Measurements from ENCODE around the gene PP2D1.
"Not testable (repeated sequence)": the region's sequence is repeated elsewhere in the genome, so short reads cannot be mapped to it uniquely, and the experiment has no call there.

PP2D1 gene, protein sequence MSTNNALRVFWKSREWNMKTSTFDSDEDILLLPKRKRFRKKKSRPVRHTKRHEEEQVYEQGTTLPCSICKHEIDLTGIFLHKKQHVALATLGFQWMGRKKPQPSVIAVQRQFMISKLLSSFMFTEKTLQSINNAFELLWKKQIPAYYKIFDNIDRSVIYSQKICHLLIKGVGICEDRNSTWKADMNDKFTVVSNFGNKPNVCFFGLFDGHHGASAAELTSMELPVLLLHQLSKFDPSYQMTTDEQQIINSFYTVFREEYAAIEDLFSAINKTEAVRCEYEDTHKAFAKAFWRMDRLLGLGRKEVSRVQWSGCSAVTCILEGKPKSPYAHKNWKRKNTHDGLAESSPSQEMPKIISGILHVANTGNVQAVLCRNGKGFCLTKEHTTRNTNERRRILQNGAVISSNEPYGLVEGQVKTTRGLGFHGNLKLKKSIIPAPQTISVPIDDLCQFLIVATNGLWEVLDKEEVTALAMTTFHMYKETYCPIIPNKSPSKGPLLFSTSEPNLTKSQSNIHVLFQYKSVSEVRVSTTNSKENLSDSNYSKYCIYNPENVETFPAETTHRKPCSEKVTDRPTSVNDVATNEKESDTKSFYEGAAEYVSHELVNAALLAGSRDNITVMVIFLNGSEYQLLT

DNA sequence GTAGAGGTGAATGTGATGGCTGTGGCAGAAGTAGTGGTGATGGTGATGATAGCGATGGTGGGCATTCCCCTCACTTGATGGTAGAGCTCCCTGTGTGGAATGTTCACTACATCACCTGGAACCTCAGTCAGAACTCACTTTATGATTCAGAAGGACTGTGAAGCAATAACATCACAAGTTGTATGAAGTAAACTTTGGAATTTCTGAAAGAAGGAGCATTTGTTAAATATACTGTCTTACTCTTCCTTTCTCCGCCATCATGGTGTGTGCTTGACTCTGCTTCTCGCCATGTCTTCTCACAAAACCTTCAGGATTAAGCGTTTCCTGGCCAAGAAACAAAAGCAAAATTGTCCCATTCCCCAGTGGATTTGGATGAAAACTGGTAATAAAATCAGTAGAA is at the start of gene PP2D1:
TSS of gene PP2D1 (minus strand) at position 101 of the 400 bp plus-strand sequence. CDS start 192 bp downstream, outside the sequence.
- in situ Hi-C loops (cut with MboI; ENCODE audit: low sequenced_read_pairs) = no loop called here

DNA sequence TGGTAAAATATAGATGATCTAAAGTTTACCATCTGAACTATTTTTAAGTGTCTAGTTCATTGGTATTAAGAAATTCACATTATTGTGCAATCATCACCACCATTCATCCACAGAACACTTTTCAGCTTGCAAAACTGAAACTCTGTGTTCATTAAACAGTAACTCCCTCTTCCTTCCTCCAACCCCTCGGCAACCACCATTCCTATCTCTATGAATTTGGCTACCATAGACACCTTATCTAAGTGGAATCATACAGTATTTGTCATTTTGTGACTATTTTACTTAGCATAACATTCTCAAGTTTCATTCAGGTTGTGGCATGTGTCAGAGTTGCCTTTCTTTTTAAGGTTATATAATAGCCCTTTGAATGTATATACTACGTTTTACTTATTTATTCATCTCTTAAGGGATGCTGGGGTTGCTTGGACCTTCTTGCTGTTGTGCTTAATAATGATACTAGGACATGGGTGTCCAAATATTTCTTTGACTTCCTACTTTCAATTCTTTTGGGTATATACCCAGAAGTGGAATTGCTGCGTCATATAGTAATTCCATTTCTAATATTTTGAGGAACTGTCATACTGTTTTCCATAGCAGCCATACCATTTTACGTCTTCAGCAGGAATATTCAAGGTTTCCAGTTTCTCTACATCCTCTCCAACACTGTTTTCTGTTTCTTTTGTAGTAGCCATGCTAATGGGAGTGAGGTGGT is 49.1 kb upstream of the PP2D1 start:
- in situ Hi-C loops (cut with MboI; ENCODE audit: low sequenced_read_pairs) = no loop called here

DNA sequence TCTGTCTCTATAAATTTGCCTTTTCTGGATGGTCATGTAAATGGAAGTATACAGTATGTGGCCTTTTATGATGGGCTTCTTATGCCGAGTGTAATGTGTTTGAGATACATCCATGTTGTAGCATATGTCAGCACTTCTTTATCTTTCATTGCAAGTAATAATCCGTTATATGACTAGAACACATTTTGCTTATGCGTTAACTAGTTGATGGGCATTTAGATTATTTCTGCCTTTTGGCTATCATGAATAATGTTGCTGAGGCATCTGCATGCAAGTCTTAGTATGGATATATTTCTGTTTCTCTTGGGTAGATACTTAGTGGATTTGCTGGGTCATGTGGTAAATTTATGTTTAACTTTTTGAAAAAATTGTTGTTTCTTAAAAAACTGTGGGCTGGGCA is 47.9 kb upstream of the PP2D1 start:
- in situ Hi-C loops (cut with MboI; ENCODE audit: low sequenced_read_pairs) = no loop called here

DNA sequence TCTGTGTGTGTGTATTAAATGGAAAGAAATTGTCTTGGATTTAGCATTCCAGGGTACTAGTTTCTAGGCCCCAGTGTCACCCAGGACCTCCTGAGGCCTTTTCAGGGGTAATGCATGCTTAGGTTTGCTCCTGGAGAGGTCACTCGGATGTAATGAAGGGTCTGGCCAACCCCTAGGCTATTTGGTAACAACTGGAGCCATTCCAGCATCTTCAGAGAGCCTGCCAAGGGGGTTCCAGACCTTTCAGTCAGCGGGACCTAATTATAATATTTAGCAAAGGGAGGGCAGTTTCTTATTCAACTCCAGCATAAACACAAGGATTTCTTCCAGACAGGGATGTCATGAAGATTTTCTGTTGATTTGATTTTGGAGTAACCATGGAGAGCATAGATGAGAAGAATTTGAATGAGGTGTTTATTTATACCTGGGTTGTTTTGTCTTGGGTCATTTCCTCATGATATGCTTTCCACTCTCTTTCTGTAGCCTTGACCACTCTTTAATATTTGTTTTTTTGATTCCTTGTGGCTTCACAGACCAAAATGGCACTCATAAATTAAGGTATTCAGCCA is 45.6 kb upstream of the PP2D1 start:
- in situ Hi-C loops (cut with MboI; ENCODE audit: low sequenced_read_pairs) = no loop called here

DNA sequence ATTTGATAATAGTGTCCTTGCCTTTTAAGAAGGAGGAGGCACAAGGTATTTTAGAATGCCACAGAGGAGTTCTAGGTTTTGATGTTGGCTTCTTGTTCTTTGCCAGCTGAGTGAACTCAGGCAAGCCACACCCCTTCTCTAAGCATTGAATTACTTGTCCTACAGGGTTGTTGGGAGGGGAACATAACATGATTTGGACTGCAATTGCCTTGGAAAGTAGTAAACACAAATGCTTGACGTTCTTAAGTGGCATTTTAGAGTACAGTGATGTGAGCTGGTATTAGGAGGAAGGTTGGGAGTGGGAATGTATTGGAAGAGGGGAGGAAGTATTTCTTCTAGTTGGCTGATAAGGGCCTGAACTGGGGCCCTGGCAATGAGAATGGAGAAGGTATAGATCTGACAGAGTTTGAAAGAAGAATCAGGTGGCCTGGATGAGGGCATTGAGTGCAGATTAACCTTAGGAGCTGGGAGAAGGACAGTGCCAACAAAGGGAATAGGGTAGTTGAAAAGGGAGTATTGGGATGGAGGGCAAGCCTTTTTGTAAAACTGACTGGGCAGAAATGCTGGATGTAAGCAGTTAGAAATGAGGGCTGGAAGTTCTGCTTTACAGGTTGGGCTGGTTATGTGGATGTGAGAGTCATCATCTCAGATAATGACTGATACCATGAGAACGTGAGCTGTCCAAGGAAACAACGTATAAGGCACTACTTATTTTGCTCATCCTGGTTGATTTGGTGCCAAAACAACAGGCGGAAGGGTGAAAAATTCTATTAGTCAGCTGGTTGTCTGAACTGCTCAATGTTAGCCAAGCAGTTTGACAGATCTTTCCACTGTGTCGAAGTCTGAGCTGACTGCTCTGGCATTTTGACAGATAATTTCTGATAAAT is 44.9 kb upstream of the PP2D1 start:
- in situ Hi-C loops (cut with MboI; ENCODE audit: low sequenced_read_pairs) = no loop called here

DNA sequence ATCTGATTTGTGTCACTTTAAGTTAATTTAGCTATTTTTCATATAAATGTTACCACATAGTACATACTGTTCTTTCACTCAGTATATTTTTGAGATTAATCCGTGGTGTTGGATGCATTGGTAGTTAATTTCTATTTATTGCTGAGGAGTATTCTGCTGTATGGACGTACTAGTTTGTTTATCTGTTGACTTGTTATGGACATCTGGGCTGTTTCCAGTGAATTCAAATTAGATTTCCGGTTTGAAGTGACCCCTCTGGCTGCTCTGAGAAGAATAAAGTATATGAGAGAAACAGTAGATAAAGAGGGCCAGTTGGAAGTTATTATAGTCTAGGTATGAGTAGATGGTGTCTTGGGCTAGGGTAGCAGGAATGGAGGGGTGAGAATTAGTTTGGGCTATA is 43.8 kb upstream of the PP2D1 start:
- in situ Hi-C loops (cut with MboI; ENCODE audit: low sequenced_read_pairs) = no loop called here

DNA sequence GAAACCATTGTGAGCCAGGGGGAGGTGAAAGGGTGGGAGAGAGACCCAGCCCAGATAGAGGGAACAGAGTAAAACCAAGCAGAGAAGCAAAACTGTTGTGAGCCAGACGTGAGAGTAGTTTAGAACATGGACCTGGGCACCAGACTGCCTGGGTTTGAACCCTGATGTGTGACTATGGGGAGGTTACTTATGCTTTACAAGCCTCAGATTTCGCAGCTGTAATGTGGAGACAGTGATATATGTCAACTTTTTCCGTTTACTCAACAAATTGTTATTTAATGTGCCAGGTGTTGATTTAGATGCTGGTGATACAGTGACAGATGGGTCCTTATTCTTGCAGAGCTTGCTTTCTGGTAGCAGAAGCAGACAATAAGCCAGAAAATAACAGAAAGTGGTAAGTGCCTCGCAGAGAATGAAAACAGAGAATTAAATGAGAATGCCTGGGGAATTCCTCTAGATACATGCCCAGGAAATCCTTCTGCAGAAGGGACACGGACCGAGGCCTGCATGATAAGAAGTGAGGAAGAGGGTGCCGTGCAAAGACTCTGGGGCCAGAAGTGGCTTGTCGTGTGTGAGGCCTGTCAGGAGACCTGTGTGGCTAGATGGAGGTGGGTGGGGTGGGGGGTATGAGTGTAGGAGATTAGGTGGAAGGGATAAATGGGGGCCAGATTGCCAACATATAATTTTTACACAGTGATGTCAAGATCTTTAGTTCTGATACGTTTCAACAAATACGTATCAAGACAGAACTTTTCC is 43.1 kb upstream of the PP2D1 start:
- in situ Hi-C loops (cut with MboI; ENCODE audit: low sequenced_read_pairs) = no loop called here

DNA sequence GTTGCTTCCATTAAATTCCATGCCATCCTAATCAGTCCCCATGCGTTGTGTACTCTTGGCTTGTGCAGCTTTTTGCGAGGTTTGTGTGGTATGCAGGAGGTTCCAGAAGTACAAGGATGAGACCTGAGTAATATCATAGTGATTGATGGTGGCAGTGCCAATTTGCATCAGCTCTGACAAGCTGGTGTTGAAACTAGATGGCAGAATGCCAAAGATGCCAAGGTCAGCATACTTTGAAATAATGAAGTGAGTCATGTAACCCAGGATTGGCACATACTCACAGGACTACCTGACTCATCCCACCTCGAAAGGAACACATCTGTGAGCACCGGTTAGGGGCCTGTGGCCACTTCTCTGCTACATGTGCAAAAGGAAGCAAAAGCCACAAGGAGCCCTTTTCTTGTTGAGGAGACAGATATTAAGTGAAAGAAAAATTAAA is 42.5 kb upstream of the PP2D1 start:
- in situ Hi-C loops (cut with MboI; ENCODE audit: low sequenced_read_pairs) = no loop called here

DNA sequence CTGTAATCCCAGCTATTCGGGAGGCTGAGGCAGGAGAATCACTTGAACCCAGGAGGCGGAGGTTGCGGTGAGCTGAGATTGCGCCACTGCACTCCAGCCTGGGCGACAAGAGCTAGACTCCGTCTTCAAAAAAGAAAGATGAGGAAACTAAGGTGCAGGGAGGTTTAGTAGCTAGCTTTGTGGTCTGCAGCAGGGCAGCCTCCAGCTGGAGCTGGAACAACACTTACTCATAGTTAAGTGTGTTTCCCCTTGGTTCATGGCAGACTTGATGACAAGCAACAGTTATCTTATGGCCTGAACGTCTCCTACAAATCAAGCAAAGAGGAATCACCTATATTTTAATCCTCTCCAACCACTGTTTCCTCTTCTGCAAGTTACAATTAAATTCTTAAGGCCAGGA is 40.8 kb upstream of the PP2D1 start:
- in situ Hi-C loops (cut with MboI; ENCODE audit: low sequenced_read_pairs) = no loop called here

DNA sequence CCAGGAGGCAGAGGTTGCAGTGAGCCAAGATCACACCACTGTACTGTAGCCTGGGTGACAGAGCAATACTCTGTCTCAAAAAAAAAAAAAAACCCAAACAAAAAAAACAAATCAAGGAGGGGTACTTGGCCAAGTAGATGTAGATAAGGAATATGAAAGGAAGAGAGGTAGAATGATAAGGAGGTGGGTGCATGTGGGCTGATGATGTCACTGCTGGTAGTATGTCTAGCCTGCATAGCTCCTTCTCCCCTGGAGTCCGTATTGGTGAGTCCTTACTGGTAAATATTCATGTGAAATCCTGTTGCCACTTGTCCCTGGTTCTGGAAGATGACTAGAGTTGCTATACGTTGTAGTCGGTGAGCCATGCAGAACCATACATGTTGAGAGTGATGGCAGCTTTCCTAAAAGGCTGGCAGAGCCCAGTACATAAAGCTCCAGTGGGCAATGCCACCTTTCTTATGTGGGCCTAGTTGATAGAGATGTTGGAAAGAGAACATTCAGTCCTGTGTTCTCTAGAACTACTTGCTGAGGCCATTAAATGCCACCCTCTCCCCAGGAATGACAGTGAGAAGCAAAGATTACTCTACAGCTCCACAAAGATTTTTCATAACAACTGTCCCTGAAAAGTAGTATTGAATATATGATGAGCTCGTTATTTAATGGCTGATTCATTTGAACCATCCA is 39.2 kb upstream of the PP2D1 start:
- in situ Hi-C loops (cut with MboI; ENCODE audit: low sequenced_read_pairs) = no loop called here

DNA sequence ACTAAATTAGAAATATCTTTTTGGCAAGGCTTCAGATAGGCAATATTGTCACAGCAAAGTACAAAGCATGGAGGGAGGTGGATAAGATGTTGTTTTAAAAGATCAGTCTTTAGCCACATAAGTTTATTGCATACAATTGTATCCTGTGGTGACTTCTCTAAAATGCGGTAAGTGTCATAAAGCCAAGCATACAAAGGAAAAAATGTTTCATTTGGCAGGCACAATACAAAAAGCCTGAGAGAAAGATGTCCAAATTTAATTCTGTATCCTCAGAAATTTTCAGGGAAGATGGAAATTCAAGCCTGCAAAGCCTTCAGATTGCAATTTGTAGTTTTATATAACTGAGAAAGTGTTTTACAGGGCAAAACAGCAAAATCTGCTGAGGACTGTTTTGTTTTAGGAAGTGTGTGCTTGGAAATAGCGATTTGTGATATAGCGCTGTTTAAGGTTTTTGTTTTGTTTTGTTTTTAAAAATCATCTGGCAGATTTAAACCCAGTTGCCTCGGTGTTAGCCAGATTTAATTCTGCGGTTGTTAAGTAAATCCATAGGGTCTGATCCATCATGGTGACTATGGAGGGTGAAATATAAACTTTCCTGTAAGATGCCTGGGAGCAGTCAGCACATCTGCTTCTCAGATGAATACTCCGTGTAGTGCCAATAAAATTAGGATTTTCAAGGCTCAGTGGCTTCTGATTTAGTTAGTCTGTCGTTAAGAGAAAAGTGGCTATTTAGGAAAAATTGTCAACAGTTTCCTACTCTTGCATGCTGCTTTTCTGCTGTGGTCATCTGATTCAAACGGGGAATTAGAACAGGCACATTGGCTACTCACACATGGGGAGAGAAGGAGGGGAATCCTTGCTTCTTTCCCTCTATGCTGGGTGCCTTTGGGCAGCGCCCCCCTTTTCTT is 36.2 kb upstream of the PP2D1 start:
- in situ Hi-C loops (cut with MboI; ENCODE audit: low sequenced_read_pairs) = no loop called here

DNA sequence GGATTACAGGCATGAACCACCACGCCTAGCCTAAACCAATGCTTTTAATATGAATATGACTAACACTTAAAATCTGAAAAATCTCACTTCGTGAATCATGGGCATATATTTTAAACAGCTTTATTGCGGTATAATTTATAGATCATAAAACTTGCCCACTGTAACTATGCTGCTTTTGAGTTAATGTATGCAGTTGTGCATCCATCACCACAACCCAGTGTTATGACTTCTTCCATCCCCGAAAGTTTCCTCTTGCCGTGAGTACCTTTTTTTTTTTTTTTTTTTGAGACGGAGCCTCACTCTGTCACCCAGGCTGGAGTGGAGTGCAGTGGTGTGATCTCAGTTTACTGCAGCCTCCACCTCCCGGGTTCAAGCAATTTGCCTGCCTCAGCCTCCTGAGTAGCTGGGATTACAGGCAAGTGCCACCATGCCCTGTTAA is 35.3 kb upstream of the PP2D1 start:
- in situ Hi-C loops (cut with MboI; ENCODE audit: low sequenced_read_pairs) = no loop called here

DNA sequence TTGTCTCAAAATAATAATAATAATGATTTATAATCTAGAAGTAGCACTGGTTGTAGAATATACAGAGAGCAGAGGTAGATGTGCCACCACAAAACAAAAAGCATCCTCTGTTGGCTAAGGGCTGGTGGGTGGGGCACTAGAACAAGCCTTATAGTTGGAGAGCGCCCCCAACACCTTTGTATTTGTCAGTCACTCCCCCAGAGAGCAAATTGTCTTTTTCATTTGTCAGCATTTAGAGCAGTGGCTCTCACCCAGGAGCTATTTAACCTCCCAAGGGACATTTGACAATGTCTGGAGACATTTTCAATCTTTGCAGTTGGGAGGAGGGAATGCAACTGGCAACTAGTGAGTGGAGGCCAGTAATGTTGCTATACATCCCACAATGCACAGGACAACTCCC is 34.5 kb upstream of the PP2D1 start:
- in situ Hi-C loops (cut with MboI; ENCODE audit: low sequenced_read_pairs) = no loop called here

DNA sequence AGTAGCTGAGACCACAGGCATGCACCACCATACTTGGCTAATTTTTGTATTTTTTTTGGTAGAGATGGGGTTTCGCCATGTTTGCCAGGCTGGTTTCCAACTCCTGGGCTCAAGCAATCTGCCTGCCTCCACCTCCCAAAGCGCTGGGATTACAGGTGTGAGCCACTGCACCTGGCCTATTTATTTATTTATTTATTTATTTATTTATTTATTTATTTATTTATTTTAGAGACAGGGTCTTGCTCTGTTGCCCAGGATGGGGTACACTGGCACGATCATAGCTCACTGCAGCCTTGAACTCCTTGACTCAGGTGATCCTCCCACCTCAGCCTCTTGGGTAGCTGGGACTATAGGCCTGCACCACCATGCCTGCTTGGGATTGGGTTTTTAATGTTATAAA is 33.1 kb upstream of the PP2D1 start:
- in situ Hi-C loops (cut with MboI; ENCODE audit: low sequenced_read_pairs) = not testable (repeated sequence)

DNA sequence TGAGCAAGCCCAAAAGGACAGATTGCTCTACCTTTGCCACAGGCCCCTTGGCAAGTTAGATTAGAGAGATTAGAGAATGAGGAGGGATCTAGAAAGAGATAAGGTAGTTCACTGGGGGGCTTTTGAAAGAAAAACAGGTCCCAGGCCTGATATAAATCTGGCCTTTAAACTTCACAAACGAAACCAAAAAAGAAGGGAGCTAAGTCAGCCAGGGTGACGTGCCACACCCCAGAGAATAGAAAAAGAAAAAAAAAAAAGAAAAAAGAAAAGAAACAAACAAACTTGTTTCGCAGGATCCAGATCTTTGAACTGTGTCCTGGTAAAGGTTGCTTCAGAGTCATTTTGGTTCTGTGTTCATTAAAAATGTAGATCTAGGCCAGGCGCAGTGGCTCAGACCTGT is 31.8 kb upstream of the PP2D1 start:
- in situ Hi-C loops (cut with MboI; ENCODE audit: low sequenced_read_pairs) = no loop called here

DNA sequence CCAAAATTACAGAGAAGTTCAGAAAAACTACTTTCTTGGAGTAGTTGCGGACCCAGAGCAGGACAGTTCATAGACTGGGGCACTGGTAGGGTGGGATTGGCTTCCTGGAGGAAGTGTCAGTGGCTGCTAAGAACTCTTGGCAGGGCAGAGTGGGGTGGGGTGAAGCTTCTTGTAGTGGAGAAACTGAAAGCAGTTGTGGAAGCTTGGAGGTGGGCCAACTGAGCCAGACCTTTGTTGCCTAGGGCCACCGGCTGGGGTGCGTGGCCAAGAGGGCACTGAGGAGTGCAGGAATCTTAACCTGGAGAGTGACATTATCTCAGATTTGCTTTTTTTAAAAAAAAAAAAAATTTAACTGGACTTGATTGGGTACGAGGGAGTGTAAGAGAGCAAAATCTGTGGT is 31.3 kb upstream of the PP2D1 start:
- in situ Hi-C loops (cut with MboI; ENCODE audit: low sequenced_read_pairs) = no loop called here

DNA sequence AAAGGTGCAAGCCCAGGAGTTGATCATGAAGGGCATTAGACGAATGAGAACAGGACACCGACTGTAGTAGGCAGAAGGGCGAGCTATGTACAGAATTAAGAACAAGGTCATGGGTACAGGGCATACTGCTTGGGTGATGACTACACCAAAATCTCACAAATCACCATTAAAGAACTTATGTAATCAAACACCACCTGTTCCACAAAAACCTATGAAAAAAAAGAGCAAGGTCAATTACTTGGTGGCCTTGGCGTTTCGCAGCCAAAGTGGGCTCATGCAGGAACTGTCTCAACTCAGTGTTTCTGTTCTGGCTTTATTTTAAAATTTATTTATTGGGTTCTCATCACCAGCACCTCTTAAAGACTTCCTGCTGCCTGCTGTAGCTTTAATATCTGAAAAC is 30.3 kb upstream of the PP2D1 start:
- in situ Hi-C loops (cut with MboI; ENCODE audit: low sequenced_read_pairs) = no loop called here

DNA sequence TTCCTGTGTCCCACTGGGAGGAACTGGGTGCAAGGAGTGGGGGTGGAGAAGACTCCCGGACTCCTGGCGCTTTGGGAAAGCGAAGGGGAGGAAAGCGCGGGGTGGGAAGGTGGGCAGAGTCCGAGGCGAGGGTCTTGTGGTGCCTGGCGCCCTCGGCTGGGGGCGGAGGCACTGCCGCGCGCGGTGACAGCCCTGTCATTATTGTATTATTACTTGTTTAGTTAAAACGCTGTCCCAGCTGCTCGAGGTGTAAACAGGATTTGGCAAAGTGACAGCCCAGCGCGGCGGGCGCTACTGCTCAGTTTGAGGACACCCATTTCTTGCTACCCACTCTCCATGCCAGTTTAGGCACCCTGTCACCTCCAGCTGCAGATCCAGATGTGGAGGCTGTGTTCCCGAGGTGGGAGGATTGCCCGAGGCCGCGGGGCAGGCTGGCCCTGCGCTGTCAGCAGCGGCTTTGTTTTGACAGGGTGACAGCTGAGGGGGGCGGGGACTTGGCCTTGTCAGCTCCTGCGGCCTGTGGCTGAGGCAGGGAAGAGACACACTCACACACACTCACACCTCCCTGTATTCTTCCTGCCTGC is 29.2 kb upstream of the PP2D1 start:
- in situ Hi-C loops (cut with MboI; ENCODE audit: low sequenced_read_pairs) = no loop called here
